ENCODE data around the gene OXSR1.

GRCh38 chr3:38235466-38235865 lies 70.1 kb downstream of the OXSR1 start:
- TF ChIP-seq CTCF (IDR thresholded peaks at IDR 0.05 in 2 of 3, conservative IDR thresholded peaks at IDR 0.05 in 1 of 3; ENCODE audit: control insufficient read depth in 2 of 3, extremely low read depth in 1 of 3, insufficient read depth in 1 of 3, low read depth in 3 of 3, low read length in 3 of 3) (no peak), RAD21 (IDR thresholded peaks at IDR 0.05; ENCODE audit: insufficient read depth, low read depth, low read length) (no peak), TAF1 (IDR thresholded peaks at IDR 0.05; ENCODE audit: borderline replicate concordance, low read depth, low read length) (no peak), YBX1 (IDR thresholded peaks at IDR 0.05) (no peak), ZBTB33 (IDR thresholded peaks at IDR 0.05) (no peak), GABPA (IDR thresholded peaks at IDR 0.05; ENCODE audit: low read depth) (no peak), STAT1 (conservative IDR thresholded peaks at IDR 0.05) (no peak)

Data from GM12878 (cell line).